ENCODE results near the gene PTPRK.

Gene PTPRK

GRCh38 chr6:128512296-128512695, 8.1 kb downstream of the PTPRK start:
- CTCF ChIA-PET, result interaction anchor here (1.2 kb wide), 1 partner anchor 21 kb away, joined by 3 read pairs; no protein-coding TSS in a partner anchor
- TF ChIP-seq CTCF (IDR thresholded peaks at IDR 0.05; ENCODE audit: control extremely low read depth, extremely low read depth, low read depth, missing control alignments), result no peak
- POLR2A ChIA-PET, result no interaction called here
- no peak for DNase-seq (ENCODE audit: extremely low spot score)

DNA sequence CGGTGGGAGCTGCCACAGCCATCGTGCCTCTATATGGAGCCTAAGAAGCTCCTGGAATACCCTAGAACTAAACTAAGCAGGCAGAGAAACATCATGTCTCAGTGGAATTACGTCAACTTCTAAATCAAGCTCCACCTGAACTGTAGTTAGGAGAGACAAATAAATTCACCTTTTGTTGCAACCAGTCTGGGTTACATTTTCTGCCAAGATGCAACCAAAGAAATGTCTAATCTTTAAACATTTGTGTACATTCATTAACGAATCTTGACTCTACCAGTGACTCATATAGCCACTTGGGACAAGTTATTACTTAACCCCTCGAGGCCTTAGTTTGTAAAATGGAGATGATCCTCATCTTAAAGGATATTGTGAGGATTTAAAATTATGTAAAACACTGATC, 8.9 kb downstream of the PTPRK start:
- no peak for TF ChIP-seq CTCF (IDR thresholded peaks at IDR 0.05; ENCODE audit: control extremely low read depth, extremely low read depth, low read depth, missing control alignments)
- ChIA-PET POLR2A (no interaction called here), CTCF (interaction anchor here (1.2 kb wide), 1 partner anchor 9 kb away, joined by 3 read pairs; the partner anchor contains the start of gene PTPRK)
- no peak for DNase-seq (ENCODE audit: extremely low spot score)

DNA sequence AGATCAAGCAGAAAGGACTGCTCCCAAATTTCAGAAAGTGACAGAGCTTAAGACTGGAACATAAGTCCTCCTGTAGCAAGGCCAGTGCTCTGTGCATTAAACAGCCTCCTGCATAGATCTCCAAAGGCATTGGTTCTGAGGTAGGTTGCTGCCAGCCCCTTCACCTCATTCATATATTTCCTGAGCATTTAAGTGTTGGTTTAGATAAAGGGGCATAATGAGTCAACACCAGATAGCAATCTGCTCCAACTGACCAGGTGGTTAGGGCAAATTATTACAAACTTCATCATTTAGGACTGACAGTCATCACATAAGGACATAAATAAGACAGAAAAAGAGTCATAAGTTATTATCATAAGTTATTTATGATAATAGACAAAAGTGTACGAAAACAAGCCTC, 10.7 kb downstream of the PTPRK start:
- ChIA-PET CTCF (interaction anchor here (1.0 kb wide), 1 partner anchor 32 kb away, joined by 3 read pairs; no protein-coding TSS in a partner anchor), POLR2A (no interaction called here)
- no peak for TF ChIP-seq CTCF (IDR thresholded peaks at IDR 0.05; ENCODE audit: control extremely low read depth, extremely low read depth, low read depth, missing control alignments)
- no peak for DNase-seq (ENCODE audit: extremely low spot score)

DNA sequence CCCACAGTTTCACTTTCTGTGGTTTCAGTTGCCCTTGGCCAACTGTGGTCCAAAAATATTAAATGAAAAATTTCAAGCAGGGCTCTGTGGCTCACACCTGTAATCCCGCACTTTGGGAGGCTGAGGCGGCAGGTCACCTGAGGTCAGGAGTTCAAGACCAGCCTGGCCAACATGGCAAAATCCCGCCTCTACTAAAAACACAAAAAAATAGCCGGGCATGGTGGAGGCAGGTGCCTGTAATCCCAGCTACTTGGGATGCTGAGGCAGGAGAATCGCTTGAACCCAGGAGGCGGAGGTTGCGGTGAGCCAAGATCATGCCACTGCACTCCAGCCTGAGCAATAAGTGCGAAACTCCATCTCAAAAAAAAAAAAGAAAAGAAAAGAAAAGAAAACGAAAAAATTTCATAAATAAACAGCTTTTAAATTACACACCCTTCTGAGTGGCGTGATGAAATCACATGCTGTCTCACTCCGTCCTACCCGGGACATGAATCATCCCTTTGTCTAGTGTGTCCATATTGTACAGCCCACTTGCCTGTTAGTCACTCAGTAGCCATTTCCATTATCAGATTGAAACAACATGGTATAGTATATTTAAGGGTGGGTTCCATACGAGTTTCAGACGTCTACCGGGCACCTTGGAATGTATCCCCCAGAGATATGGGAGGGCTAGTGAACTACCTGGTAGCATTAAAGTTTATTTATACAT, 11.7 kb downstream of the PTPRK start:
- DNase-seq (ENCODE audit: extremely low spot score), result no peak
- CTCF ChIA-PET, result interaction anchor here (1.0 to 1.6 kb wide), 2 partner anchors 10 to 31 kb away, joined by 3 to 4 read pairs; no protein-coding TSS in a partner anchor
- TF ChIP-seq CTCF (IDR thresholded peaks at IDR 0.05; ENCODE audit: control extremely low read depth, extremely low read depth, low read depth, missing control alignments), result no peak
- POLR2A ChIA-PET, result no interaction called here

DNA sequence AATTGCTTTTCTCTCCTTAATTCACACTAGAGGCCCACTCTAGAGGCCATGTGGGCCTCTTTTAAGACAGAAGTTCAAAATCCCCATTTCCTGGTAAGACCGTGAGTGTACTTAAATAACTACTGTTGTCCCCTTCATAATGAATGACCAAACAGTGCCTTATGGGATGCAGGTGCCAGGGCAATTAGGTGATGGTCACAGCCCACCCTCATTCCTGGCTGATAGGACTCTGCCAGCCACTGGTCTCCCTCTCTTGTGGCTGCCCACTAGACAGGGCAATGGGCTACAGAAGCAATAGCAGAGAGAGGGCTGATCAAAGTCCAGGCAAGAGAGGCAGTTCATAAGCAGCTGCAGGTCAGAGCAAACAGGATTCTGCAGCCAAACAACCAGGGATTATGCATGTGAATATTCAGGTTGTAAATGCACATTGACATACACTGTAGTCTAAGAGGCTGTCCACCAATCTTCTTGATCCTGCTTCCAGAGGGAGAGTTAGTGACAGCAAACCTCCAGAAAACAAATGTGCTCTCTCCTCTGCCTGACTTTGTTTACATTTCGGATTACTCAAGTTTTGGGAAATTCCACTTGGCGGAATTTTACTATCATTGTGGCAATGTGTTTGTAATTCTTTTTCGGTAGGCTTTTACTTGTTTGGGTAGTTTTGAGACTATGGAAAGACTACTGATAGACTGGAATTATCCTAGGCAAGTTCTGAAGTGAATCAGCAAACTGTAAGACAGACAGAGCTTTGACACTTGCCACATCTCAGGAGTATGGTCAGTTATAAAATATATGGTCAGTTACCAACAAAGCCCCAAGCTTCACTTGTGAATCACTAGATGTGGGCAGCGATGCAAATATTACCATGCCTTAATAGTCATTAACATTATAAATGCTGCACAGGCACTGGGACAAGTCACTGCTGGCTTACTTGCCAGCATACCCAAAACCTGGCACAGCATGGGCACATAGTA, 12.8 kb downstream of the PTPRK start:
- POLR2A ChIA-PET, result no interaction called here
- TF ChIP-seq CTCF (IDR thresholded peaks at IDR 0.05; ENCODE audit: control extremely low read depth, extremely low read depth, low read depth, missing control alignments), result no peak
- DNase-seq (ENCODE audit: extremely low spot score), result no peak
- CTCF ChIA-PET, result interaction anchor here (1.6 kb wide), 1 partner anchor 8 kb away, joined by 4 read pairs; no protein-coding TSS in a partner anchor

- no peak for DNase-seq (ENCODE audit: extremely low spot score)
- POLR2A ChIA-PET, result interaction anchor here (0.5 kb wide), 1 partner anchor 72 kb away, joined by 3 read pairs; no protein-coding TSS in a partner anchor
- TF ChIP-seq CTCF (IDR thresholded peaks at IDR 0.05; ENCODE audit: control extremely low read depth, extremely low read depth, low read depth, missing control alignments), result no peak
- CTCF ChIA-PET, result interaction anchor here (1.0 to 1.3 kb wide), 3 partner anchors 8 to 14 kb away, joined by 3 to 5 read pairs (median 4); partner anchors contain the start of gene PTPRK
These were observed 14.8 kb downstream of the PTPRK start for GRCh38 chr6:128505603-128506002.

Measured in GM10248 (cell line).